C4-2B (cell line): Measurements from ENCODE around the gene FAM124A.

Experiments
- H3K27ac ChIP-seq: fragments of 450-650 bp; 2 replicates; pipeline ENCODE4 v1.5.1; 2017
- ZFX ChIP-seq: fragments of 450-650 bp; IDR thresholded peaks from 2 replicates; pipeline ENCODE4 v1.6.1; 2017
- TF ChIP-seq, protein P1 (sequence below): fragments of 450-650 bp; conservative IDR thresholded peaks from 2 replicates; pipeline ENCODE4 v1.5.1; 2017; ENCODE audit warnings: mild to moderate bottlenecking

Gene FAM124A

DNA sequence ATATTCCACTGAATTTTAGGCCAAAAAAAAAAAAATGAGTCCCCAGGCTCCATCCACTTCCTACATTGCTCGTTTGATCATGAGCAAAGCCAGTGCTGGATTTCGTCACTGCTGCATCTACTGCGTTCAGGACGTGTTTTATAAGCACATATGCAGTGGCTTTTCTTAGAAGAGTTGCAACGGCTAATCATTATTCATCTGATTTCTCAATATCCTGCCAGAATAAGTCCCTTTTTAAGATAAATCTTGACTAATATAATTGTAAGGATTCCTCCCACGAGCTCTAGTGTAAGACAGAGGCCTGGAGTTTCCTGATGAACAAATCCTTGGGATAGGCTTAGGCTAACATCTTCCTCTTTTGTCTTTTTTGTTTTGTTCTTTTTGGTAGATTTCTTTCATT, 19.5 kb downstream of the FAM124A start:
- TF ChIP-seq, protein P1, sequence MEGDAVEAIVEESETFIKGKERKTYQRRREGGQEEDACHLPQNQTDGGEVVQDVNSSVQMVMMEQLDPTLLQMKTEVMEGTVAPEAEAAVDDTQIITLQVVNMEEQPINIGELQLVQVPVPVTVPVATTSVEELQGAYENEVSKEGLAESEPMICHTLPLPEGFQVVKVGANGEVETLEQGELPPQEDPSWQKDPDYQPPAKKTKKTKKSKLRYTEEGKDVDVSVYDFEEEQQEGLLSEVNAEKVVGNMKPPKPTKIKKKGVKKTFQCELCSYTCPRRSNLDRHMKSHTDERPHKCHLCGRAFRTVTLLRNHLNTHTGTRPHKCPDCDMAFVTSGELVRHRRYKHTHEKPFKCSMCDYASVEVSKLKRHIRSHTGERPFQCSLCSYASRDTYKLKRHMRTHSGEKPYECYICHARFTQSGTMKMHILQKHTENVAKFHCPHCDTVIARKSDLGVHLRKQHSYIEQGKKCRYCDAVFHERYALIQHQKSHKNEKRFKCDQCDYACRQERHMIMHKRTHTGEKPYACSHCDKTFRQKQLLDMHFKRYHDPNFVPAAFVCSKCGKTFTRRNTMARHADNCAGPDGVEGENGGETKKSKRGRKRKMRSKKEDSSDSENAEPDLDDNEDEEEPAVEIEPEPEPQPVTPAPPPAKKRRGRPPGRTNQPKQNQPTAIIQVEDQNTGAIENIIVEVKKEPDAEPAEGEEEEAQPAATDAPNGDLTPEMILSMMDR = no peak
- no peak for TF ChIP-seq ZFX
- H3K27ac ChIP-seq = no peak overlapping the region

DNA sequence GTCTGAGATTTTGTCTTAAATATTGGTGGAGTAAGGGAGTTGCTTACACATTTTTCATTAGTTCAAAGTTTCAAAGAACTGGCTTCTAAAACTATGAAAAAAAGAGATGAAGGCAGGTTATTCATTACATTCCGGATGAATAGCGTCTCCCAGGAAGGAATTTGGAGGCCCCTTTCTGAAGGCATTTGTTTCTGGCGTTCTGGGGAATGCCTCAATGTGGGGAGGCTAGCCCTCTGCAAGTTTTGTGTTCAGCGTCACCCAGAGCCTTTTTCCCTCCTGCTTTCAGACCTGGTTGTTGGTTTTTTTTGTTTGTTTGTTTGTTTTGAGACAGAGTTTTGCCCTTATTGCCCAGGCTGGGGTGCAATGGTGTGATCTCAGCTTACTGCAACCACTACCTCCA, 21.0 kb downstream of the FAM124A start:
- H3K27ac ChIP-seq = no peak overlapping the region
- no peak for TF ChIP-seq ZFX
- TF ChIP-seq, protein P1 = no peak

DNA sequence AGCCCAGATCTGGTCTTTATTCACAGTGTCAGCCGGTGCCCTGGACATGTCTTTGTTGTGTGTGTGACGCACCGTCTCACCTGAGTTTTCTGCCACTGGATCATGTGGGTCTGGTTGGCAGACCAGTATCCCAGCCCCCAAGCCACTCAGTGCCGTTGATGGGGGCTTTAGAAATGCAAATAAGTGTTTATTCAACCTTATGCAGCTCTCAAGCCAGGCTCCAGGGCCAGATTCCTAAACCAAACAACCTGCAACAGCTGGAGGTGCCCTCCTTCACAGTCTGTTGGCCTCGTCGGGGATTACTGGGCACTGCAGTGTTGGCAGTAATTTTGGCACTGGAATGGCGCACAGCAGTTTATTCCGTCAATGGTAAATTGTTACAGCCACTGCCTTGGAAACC, 21.6 kb downstream of the FAM124A start:
- no peak overlapping the region for H3K27ac ChIP-seq
- TF ChIP-seq ZFX = no peak
- TF ChIP-seq, protein P1 = no peak

DNA sequence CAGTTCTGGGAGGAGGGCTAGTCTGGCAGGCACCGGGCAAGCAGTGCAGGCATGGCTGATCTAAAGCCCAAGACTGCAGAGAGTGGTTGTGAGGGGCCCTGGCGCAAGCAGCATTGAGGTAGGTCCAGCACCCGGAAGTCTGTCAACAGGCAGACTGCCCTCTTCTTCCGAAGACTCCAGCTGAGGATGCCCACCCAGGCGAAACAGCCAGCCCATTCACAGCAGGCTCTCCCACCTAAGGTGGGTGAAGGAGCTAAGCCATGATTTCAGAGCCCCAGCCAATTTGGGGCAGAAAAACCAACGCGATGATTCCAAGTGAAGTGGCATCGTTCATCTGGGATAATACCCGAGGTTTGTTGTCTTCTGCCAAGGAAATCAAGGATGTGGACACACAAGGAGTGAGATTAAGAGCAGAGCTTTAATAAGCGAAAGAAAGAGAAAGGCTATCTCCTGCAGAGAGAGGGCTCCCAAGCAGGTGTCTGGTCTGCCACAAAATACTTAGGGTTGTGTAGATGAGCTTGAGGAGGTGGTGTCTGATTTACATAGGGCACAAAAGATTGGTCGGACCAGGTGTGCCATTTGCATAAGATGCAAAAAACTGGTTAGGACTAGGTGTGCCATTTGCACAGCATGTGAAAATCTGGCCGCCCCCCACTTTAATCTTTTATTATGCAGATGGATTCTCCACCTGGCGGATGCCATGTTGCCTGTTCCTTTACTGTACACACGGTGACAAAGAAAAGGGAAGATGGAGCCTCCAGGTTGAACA, 22.6 kb downstream of the FAM124A start:
- TF ChIP-seq ZFX = no peak
- TF ChIP-seq, protein P1 = no peak
- no peak overlapping the region for H3K27ac ChIP-seq

DNA sequence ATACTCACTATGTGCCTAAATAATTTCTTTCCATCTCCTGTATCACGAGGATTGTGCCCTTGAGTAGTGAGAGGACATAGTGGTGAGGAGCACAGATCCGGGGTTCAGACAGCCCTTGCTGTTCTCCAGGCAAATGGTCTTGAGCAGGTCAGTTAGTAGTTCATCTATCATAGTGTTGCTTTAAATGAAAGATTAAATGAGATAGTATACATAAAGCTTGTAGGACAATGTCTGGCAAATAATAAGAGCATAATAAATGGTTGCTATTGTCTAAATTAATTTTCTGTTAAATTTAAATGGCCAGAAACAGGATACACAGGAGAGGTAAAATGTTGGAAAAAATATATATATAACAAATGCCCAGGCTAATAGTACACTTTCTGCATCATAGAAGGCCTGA, 23.4 kb downstream of the FAM124A start:
- no peak for TF ChIP-seq ZFX
- TF ChIP-seq, protein P1 = no peak

DNA sequence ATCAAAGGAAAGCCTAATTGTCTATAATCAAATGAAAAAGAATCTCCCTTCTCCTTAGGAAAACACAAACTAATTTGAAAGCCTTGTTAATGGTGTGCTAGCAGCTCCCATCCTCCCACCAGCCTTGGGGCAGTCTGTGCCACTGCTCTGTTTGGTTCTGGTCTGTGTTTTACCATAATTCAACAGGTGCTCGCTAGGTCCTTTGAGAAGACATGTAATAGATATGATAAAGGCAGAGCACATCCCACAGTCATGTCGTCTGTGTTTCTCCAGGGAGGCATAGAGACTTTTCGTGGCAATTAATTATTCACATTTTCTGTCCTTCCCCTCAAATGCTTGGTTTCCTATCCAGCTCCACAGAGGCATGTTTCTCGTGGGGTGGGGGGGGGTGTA, 23.8 kb downstream of the FAM124A start:
- no peak overlapping the region for H3K27ac ChIP-seq
- no peak for TF ChIP-seq ZFX
- TF ChIP-seq, protein P1 = no peak

More for the DNA sequence above, 23.4 kb downstream of the FAM124A start:
- no peak overlapping the region for H3K27ac ChIP-seq

DNA sequence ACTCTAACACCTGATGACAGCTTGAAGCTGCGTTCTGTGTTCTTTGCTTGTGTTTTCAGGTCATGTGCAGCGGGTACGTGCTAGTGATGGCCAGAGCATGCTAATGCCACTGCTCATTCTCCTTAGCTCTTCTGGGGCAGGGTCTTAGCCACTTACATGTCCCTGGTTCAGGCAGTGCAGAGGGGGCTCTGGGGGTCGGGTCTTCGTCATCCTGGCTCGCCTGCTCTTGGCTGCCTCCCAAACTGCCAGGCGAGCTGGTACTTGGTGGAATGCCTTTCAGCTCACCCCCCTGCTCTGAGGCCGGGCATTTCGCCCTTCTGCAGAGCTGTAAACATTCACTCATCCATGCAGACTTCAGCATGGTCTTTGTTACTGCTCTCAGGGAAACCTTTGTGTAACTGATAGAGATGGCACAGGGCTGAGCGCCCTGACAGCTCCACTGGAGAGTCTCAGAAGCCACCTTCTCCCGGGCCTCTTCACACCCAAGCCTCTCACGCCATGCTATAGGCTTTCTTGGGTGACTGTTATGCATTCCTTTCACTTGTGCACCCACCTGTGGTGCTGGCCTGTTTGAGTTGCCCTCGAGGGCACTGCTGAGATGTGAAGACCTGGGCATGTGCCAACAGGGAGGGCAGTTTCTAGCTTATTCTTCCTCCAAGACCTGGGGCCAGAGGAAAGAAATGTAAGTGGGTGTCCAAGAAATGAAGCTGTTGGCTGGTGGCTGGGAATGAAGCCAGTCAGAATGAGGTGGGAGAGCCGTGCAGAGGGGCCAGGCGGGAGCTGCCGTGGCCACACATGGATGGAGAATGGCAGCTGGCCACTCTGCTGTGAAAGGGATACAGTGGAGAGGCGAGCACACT, 24.4 kb downstream of the FAM124A start:
- no peak overlapping the region for H3K27ac ChIP-seq

More for the DNA sequence above, 24.4 kb downstream of the FAM124A start:
- TF ChIP-seq, protein P1 = no peak
- no peak for TF ChIP-seq ZFX
